Loucy (cell line): ENCODE results near the gene SMARCB1.

Experiments used
- CTCF ChIP-seq: fragments of 200-600 bp; sonication (generic); conservative IDR thresholded peaks from 2 replicates; pipeline ENCODE4 v1.5.1; 2014; ENCODE audit warnings: mild to moderate bottlenecking, antibody characterized with exemption, low read length
- EZH2phosphoT487 ChIP-seq: fragments of 200-600 bp; IDR thresholded peaks from 2 replicates; pipeline ENCODE4 v1.6.1; 2018; ENCODE audit warnings: antibody characterized with exemption, mild to moderate bottlenecking, moderate library complexity, borderline replicate concordance

- no peak for TF ChIP-seq CTCF
- no peak for TF ChIP-seq EZH2phosphoT487
These were observed 25.6 kb downstream of the SMARCB1 start for GRCh38 chr22:23812378-23812777.
